ENCODE data around the gene RHOU.

Gene RHOU

GRCh38 chr1:228740543-228741317 is 5.5 kb downstream of the RHOU start:
- TF ChIP-seq POLR2A (IDR thresholded peaks at IDR 0.05; ENCODE audit: low read depth, low read length): no peak
- no peak for TF ChIP-seq TAF1 (IDR thresholded peaks at IDR 0.05; ENCODE audit: borderline replicate concordance, low read depth, low read length)
- TF ChIP-seq POLR2AphosphoS5 (IDR thresholded peaks at IDR 0.05; ENCODE audit: low read depth, low read length): no peak
- FAIRE-seq: no peak

GRCh38 chr1:228742281-228742860 is 7.1 kb downstream of the RHOU start:
- FAIRE-seq: no peak
- no peak for DNase-seq (ENCODE audit: insufficient read length)
- TF ChIP-seq POLR2A (IDR thresholded peaks at IDR 0.05; ENCODE audit: low read depth, low read length) (no peak), POLR2AphosphoS5 (IDR thresholded peaks at IDR 0.05; ENCODE audit: low read depth, low read length) (no peak), TAF1 (IDR thresholded peaks at IDR 0.05; ENCODE audit: borderline replicate concordance, low read depth, low read length) (no peak)

More at GRCh38 chr1:228740543-228741317, 5.5 kb downstream of the RHOU start:
- no peak for DNase-seq (ENCODE audit: insufficient read length)

- DNase-seq (ENCODE audit: insufficient read length): no peak
- TF ChIP-seq POLR2AphosphoS5 (IDR thresholded peaks at IDR 0.05; ENCODE audit: low read depth, low read length) (no peak), TAF1 (IDR thresholded peaks at IDR 0.05; ENCODE audit: borderline replicate concordance, low read depth, low read length) (no peak), POLR2A (IDR thresholded peaks at IDR 0.05; ENCODE audit: low read depth, low read length) (no peak)
- no peak for FAIRE-seq
Measured at GRCh38 chr1:228743405-228743804, 8.1 kb downstream of the RHOU start.

GRCh38 chr1:228744356-228744755 is 9.1 kb downstream of the RHOU start:
- no peak for FAIRE-seq
- no peak for DNase-seq (ENCODE audit: insufficient read length)
- no peak for TF ChIP-seq TAF1 (IDR thresholded peaks at IDR 0.05; ENCODE audit: borderline replicate concordance, low read depth, low read length)
- TF ChIP-seq POLR2AphosphoS5 (IDR thresholded peaks at IDR 0.05; ENCODE audit: low read depth, low read length): no peak
- TF ChIP-seq POLR2A (IDR thresholded peaks at IDR 0.05; ENCODE audit: low read depth, low read length): no peak

- FAIRE-seq: no peak
- TF ChIP-seq POLR2AphosphoS5 (IDR thresholded peaks at IDR 0.05; ENCODE audit: low read depth, low read length): no peak
- no peak for TF ChIP-seq TAF1 (IDR thresholded peaks at IDR 0.05; ENCODE audit: borderline replicate concordance, low read depth, low read length)
- TF ChIP-seq POLR2A (IDR thresholded peaks at IDR 0.05; ENCODE audit: low read depth, low read length): no peak
- DNase-seq (ENCODE audit: insufficient read length): no peak
Measured at GRCh38 chr1:228744918-228745317, 9.6 kb downstream of the RHOU start.

GRCh38 chr1:228745497-228745896 is 10.2 kb downstream of the RHOU start:
- TF ChIP-seq POLR2AphosphoS5 (IDR thresholded peaks at IDR 0.05; ENCODE audit: low read depth, low read length): no peak
- TF ChIP-seq TAF1 (IDR thresholded peaks at IDR 0.05; ENCODE audit: borderline replicate concordance, low read depth, low read length): no peak
- TF ChIP-seq POLR2A (IDR thresholded peaks at IDR 0.05; ENCODE audit: low read depth, low read length): no peak
- DNase-seq (ENCODE audit: insufficient read length): no peak
- no peak for FAIRE-seq

- FAIRE-seq (no peak), DNase-seq (ENCODE audit: insufficient read length) (no peak)
- no peak for TF ChIP-seq TAF1 (IDR thresholded peaks at IDR 0.05; ENCODE audit: borderline replicate concordance, low read depth, low read length)
- no peak for TF ChIP-seq POLR2A (IDR thresholded peaks at IDR 0.05; ENCODE audit: low read depth, low read length)
- TF ChIP-seq POLR2AphosphoS5 (IDR thresholded peaks at IDR 0.05; ENCODE audit: low read depth, low read length): no peak
Measured at GRCh38 chr1:228747301-228747935, 12.1 kb downstream of the RHOU start.

- no peak for DNase-seq (ENCODE audit: insufficient read length)
- TF ChIP-seq POLR2AphosphoS5 (IDR thresholded peaks at IDR 0.05; ENCODE audit: low read depth, low read length): no peak
- no peak for TF ChIP-seq TAF1 (IDR thresholded peaks at IDR 0.05; ENCODE audit: borderline replicate concordance, low read depth, low read length)
- TF ChIP-seq POLR2A (IDR thresholded peaks at IDR 0.05; ENCODE audit: low read depth, low read length): no peak
- no peak for FAIRE-seq
Measured at GRCh38 chr1:228748029-228748428, 12.8 kb downstream of the RHOU start.

GRCh38 chr1:228748431-228748830 is 13.2 kb downstream of the RHOU start:
- FAIRE-seq (no peak), DNase-seq (ENCODE audit: insufficient read length) (no peak)
- TF ChIP-seq POLR2A (IDR thresholded peaks at IDR 0.05; ENCODE audit: low read depth, low read length): no peak
- no peak for TF ChIP-seq POLR2AphosphoS5 (IDR thresholded peaks at IDR 0.05; ENCODE audit: low read depth, low read length)
- TF ChIP-seq TAF1 (IDR thresholded peaks at IDR 0.05; ENCODE audit: borderline replicate concordance, low read depth, low read length): no peak

GRCh38 chr1:228749765-228750164 is 14.5 kb downstream of the RHOU start:
- TF ChIP-seq POLR2AphosphoS5 (IDR thresholded peaks at IDR 0.05; ENCODE audit: low read depth, low read length): no peak
- TF ChIP-seq TAF1 (IDR thresholded peaks at IDR 0.05; ENCODE audit: borderline replicate concordance, low read depth, low read length): no peak
- TF ChIP-seq POLR2A (IDR thresholded peaks at IDR 0.05; ENCODE audit: low read depth, low read length): no peak
- FAIRE-seq (no peak), DNase-seq (ENCODE audit: insufficient read length) (no peak)

- FAIRE-seq: no peak
- TF ChIP-seq POLR2A (IDR thresholded peaks at IDR 0.05; ENCODE audit: low read depth, low read length) (no peak), TAF1 (IDR thresholded peaks at IDR 0.05; ENCODE audit: borderline replicate concordance, low read depth, low read length) (no peak), POLR2AphosphoS5 (IDR thresholded peaks at IDR 0.05; ENCODE audit: low read depth, low read length) (no peak)
- DNase-seq (ENCODE audit: insufficient read length): no peak
Measured at GRCh38 chr1:228750915-228751314, 15.6 kb downstream of the RHOU start.

Measured in GM12892 (cell line).